Measurements from ENCODE around the gene BAIAP3. TPM values are rescaled to one million over a fixed set of nuclear protein-coding genes. Genes with fewer than 3 reads are reported as not detected.

Gene BAIAP3
- total RNA-seq, 1 donor from 2014 or later: 2.0 TPM

DNA sequence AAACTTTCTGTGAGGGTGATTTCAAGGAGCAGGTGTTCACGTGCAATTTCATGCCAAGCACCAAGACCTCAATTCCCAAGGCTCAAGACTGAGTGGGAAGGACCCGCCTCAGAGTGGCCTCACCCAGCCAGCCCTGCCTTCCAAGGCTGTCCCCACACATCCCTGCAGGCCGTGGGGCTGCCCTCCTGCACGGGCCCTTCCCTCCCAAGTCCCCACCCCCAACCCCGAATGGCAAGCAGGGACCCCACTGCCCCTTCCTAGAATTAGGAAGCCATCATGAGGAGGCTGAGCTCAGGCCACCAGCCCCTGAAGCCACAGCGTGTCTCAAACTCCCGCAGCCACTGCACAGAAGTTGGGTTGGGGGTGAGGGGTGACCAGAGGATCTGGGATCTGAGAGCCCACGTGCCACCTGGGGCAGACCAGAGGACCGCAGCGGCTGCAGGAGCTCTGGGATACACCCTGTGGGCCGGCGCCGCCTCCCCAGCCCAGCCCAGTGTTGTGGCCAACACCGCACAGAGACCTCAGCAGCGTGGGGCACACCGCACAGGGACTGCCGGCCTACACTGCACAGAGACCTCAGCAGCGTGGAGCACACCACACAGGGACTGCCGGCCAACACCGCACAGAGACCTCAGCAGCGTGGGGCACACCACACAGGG lies 39.0 kb downstream of the BAIAP3 start:
- no peak for ATAC-seq

DNA sequence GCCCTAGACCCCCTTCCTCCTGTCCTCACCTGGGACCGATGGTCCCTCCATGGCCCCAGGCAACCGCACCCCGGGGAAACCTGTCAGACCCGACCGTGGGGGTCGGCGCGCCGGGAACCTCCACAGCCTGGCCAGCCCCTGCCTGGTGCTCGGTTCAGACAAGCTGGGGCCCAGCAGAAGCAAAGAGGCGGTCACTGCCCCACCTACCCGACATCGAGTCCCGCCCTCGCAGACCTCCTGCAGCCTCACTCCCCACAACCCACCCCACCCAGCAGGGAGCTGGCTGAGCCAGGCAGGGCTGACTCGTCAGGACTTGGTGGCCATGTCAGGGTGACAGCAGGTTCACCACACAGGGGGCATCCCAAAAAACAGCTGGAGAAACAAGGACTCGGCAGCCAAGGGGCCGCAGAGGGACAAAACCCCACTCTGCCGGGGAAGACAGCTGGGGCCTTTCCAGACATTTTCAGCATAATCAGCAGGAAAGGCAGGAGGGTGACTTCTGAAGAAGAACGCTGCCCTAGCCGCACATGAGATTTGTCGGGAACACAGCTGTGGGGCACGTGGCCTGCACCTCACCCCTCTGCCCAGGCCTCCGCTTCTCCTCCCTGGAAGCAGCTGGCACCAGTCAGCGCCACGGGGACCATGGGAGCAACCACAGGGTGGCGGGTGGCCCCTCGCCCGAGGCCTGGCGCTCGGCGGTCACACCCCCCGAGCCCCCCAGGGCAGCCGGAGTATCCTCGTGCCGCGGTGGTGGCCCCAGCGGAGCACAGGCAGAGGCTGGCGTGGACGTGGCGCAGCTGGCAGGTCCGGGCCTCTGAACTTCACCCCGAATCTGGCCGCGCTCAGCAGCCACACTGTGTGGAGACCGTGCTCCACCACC lies 41.2 kb downstream of the BAIAP3 start:
- ATAC-seq: no peak

DNA sequence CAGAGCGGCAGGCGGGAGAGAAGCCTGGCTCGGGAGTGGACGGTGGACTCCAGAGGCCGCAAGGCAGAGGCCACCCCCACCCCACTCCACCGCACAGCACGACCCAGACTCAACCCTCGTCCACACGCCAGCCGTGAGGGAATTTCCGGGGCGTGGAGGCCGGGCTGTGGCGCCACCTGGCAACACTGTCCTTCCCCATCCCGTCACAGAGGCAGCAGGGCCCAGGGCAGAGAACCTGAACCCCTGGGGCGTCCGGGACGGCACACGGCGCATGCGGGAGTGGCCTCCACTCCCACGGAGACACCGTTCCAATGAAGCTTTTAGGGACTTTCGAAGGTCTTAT lies 41.8 kb downstream of the BAIAP3 start:
- no peak for ATAC-seq

DNA sequence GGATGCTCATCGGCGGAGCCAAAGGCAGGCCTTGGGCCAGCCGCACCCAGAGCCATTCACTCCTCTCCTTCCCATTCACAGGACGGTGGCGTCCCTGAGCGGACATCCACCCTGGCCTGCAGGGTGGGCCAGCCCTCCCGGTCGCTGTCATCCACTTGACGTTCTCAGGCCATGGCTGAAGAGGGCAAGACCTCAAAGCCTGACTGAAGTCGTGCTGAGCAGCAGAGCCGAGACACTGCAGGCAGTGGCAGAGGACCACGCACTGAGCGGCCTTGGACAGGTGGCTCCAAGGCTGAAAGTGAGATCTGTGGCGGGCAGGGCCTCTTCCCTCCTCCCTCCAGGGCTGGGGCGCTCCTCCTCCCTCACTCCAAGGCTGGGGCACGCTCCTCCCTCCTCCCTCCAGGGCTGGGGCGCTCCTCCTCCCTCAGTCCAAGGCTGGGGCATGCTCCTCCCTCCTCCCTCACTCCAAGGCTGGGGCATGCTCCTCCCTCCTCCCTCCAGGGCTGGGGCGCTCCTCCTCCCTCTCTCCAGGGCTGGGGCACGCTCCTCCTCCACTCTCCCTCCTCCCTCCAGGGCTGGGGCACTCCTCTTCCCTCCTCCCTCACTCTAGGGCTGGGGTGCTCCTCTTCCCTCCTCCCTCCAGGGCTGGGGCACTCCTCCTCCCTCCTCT lies 42.4 kb downstream of the BAIAP3 start:
- peak; percentile 3 for ATAC-seq

DNA sequence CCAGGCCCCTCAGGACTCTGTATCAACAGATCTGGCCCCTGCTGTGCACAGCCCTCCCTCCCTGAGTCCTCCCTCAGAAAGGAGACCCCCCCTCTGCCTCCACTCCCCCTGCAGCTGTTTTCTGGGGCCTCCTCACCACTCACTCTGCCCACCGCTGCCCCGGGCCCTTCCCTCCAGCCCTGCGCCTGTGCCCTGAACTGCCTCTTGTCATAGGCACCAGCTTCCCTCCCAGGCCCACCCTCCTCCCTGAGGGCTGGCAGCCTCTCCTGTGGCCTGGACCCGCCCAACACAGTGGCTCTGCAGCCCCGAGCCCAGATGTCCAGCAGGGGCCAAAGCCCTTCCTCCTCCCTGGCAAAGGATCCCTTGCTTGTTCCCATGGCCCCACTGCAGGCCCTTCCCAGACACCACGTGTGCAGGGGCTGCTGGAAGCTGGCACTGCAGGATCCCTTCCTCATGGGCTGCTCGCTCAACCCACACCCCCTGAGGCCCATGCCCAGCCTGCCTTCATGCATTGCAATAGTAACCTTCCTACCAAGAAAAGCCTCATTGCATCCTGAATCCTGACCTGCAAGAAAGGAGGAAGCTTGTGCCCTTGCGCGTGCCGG lies 44.1 kb downstream of the BAIAP3 start:
- ATAC-seq: no peak

DNA sequence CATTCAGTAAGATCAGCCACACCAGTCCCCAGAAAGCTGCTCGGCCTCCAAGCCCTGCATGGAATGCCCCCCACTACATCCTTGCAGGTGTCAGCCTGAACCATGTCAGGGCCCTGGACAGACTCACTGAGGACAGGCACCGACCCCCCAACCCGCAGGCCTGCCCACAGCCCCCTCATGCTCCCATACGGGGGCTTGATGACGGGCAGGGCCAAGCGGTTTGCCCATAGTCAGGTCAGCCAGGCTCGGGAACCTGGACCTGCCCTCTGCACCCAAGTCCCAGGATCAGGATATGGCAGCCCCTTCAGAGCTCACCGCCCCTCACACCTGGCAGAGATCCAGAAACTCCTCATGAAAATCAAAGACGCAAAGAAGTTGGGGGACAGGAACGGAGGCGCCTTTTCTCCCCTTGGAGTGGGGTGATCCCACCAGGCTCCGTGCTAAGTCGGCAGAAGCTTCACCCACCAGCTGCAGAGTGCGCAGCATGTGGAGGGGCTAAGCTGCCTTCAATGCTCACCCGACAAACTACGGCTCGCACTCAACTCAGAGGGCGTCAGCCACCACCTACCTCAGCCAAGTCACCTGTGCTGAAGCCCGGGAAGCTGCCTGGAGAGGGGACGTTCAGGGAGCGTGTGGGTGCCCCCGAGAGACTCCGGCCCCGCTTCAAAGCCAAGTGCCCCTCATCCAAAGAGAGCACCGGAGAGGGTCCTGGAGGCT lies 44.8 kb downstream of the BAIAP3 start:
- no peak for ATAC-seq

DNA sequence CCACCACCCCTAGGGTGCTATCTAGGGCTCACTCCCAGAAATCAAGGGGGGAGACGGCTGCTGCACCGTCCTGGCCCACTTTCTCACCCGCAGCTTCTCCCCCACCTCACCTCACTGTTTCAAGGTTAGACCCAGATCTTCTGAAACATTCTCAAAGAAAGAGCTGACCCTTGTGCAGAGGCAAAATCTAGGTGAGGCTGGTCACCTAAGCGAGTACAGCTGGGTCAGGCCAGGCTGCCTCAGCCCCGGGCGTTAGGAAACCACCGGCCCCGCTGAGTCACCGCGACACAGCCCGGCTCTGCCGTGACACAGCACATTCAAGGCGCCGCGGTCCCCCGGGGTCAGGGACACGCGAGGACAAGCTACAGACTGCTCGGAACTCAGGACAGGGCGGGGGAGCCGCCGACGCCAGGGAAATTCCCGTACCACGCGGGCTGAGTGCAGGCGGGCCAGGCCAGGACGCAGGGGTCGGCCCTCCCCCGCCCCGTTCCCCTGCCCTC lies 45.4 kb downstream of the BAIAP3 start:
- peak; percentile 82 for ATAC-seq

DNA sequence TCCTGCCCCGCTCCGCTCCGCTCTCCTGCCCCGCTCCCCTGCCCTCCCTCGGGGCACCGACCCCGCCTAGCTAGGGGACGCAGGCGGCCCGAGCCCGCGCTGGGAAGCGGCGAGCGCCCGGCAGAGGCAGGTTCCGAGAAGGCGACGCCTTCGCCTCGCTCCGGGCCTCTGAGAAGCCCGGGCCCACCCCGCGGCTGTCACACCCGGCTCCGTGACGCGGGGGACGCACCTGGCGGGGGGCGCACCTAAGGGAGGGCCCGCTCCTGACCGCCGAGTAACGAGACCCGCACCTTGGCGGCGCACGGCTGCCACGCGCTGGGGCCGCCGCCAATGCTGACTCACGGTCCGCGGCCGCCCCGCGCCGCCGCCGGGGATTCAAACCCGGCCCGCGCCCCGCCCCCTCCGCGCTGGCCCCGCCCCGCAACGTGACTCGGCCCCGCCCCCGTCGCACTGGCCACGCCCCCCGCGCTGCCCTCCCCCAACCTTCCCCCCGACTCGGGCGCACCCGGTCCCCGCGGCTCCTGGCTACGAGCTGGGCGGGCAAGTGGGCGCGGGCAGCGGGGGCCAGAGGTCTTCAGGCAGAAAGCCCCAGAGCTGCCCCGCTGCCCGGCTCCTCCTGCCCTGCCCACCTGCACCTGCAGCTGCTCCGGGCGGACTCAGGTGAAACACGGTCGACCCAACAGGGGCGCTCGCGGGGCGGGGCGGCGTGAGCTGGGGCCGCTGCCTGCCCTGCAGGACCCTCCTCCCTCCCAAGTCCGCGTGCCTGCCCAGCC lies 46.0 kb downstream of the BAIAP3 start:
- peak; percentile 76 for ATAC-seq

DNA sequence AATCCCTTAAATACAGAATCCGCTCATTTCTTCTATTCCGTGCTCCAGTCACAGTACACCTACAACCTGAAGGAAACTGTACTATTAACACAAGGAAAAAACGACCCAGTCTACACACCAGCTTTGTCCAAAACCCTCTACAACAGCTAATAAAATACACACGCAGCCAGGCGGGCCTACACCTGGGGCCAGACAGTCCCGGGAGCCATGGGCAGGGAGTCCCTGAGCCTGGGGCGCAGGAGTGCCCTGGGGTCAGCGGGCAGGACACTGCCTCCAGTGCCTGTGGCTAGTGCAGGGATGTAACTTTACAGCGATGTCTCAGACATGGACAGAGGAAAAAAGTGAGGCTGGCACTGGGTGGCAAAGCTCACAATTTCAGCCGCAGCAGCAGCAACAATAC lies 46.8 kb downstream of the BAIAP3 start:
- ATAC-seq: no peak

DNA sequence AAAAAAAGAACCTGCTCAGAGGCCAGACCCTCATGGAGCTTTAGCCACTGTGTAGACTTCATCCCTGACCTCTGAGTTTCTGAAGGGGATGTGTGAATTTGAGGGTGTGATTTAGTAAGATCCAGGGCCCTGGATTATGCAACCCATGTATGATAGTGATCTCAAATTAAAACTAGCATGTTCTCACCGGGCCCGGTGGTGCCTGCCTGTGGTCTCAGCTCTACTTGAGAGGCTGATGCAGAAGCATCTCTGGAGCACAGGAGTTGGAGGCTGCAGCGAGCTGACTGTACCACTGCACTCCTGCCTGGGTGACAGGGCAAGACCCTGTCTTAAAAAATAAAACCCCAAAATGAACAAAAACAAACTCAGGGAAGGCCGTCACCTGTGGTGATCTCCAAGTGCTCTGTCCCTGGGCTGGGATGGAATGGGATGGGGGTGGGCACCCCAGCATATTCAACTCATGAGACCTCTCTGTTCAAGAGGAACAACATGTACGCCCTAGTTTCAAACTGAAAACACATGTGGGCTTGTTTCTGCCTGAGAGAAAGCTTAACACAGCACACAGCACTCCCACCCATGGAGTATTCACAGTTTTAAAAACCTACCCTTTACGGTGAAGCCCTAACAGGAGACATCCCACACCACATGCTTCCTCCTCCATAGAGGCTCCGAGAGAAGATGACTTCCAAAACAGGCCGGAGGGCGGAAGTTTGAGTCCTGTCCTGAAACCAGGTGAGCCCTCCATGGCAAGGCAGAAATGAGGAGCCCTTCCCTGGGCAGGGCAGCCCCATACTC lies 48.4 kb downstream of the BAIAP3 start:
- no peak for ATAC-seq

DNA sequence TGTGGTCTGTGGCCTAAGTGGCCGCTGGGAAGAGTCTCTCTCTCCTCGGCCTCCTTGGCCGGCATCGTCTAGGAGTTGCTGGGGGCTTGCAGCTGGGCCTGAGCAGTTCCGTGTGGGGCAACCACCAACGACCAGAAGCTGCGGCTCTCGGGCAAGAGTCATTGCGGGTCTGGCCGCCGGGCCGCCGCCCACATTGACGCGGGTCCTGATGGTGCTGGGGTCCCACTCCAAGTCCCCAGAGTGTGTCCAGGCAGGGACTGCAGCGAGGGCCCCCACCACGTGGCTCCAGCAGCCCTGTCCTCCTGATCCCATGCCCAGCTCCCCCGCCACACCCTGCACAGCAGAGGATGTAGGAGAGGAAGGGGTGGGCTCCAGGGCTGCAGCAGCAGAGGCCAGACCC lies 50.1 kb downstream of the BAIAP3 start:
- ATAC-seq: no peak

DNA sequence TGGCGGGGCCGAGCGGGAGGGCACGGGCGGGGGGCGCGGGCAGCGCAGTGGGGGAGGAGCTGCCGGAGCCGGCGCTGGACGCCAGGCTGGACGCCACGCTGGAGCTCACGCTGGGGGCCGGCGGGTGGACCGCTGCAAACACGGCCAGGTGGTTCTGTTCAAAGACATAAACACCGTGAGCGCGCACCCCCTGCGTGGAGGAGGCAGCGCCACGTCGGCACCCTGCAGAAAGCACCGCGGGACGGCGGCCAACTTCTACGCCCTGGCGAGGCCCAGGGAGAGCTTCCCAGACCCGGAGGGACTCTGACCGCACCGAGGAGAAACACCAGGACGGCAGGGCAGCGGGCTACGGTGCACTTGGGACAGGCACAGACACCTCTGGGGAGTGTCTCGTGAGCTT lies 51.8 kb downstream of the BAIAP3 start:
- no peak for ATAC-seq

DNA sequence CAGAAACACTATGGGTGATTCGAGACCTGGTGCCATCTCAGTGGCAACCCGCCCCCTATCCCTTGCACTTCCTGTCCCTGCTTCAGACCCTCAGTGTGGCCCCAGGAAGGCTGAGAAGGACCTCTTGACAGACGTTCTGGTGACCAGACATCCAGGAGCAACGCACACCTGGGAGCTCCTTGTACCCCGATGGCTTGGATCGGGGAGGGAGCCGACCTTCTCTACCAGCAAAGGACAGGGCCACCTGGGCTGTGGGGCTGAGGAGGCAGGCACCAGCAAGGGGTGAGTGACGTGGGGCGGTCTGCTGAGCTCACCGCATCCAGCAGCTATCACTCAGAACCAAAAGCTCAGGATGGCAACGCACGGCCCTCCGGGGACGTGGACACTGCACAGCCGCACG lies 53.9 kb downstream of the BAIAP3 start:
- ATAC-seq: no peak

DNA sequence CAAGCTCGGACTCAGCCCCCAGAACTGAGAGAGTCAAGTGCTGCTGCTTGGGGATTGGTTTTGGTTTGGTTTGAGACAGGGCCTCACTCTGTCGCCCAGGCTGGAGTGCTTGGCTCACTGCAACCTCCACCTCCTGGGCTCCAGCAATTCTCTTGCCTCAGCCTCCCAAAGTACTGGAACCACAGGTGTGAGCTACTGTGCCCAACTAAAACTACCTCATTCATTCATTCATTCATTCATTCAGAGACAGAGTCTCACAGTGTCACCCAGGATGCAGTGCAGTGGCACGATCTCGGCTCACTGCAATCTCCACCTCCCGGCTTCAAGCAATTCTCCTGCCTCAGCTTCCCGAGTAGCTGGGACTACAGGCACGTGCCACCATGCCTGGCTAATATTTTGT lies 56.3 kb downstream of the BAIAP3 start:
- ATAC-seq: no peak

DNA sequence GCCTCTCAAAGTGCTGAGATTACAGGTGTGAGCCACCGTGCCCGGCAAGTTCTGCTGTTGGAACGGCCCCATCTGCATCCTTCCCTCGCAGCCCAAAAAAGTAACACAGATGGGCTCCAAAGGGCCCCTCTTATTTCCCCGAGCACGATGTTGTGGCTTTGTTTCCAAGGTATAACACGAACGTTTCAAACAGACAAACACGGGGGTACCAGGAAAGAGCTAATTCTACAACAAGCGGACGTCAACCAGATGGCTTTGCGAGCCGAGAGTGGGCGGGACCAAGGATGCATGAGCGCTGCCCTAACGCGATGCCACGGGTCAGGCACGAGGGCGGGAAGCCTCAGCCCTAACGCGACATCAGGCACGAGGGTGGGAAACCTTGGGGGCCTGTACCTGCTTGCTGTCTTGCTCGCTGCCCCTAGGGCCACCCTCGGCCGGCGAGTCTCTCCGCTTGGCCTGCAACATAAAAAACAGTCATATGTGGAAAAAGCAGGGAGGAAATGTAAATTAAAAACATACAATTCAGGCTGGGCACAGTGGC lies 56.9 kb downstream of the BAIAP3 start:
- no peak for ATAC-seq

DNA sequence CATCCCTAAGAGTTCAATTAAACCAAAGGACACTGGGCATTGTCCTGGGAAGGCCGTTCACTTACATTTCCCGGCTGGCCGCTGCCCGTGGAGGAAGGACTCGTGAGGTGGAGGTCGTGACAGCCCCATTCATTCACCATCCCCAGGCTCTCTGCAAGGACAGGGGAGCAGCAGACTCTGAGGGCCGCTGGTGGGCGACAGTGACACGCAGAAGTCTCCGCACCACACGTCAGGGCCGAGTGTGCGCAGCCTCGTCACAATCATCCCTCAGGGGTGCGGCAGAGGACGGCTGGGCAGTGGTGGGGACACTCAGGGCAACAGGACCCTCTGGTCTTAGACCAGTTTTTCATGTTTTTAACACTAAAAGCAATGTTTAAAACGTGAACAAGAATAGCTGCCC lies 59.4 kb downstream of the BAIAP3 start:
- ATAC-seq: no peak

DNA sequence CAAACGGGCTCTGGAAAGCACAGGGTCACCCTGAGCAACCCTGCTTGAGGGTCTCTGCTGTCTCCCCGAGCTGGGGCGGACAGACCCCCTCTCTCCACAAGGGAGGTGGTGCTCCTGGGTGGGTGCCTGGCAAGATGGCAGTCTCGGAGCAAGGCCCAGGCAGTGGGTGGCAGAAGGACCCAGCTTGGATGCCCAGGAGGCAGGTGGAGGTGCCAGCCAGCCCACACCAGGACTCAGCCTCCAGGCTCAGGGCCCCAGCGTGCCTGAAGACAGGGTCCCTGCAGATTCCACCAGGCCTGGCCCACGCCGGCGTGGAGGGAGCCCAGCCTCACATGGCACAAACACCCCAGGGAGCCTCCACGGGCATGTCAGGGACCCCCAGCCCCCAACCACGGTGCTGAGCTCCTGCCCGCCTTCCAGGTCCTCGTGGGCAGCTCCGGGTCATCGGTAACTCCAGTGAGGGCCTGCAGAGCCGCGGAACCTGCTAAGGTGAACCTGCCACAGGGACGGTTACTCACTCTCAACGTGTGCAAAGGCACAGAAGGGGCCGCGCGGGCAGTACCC lies 60.2 kb downstream of the BAIAP3 start:
- no peak for ATAC-seq

DNA sequence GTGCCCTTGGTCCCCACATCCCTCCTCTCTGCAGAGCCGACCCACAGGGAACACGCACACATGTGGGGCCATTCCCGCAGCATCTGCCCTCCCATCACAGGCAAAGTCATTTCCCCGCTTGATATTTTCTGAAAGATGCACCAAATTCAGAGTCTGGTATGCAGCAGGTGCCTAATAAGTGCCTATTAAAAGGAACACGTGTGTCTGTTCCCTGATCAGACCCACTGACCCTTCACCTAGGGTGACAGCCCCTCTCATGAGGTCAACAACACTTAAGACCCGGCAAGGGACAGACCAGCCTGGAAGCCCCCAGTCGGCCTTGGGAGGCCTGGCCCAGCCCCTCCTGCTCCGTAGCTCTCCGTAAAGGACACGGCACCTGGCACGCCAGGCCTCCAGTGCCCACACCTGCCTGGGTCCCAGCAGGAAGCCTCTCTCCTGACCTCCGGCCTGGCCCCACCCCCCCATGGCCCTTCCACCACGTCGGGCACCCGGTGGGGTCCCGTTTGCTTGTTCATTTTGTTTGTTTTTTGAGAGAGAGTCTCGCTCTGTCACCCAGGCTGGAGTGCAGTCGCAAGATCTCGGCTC lies 61.0 kb downstream of the BAIAP3 start:
- ATAC-seq: peak; percentile 8

DNA sequence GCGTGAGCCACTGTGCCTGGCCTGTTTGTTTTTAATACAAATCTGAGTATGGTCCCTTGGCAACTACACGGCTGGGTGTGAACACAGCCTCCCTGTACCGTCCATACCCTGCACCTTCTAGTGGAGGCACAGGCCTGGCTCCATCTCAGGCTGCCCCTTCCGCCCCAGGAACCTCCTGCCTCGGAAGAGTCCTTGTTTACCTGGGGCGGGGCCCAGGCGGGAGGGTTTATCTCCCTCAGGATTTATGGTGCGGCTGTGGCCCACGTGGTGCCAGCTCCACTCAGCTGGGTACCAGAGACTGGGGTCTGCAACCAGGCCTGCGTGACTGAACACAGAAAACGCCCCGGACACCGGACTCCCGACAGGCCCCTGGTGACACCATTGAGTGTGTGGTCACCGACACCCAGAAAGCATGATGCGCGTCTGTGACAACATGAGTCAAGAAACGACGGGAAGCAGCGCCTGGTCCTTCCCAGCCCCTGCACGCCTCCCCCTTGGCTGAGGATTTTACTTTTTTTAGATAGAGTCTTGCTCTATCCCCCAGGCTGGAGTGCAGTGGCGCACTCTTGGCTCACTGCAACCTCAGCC lies 62.1 kb downstream of the BAIAP3 start:
- no peak for ATAC-seq

Data from esophagus mucosa (tissue), 1 donor.